Left kidney (tissue), 2 donors: ENCODE results near the gene REEP6. TPM values are rescaled to one million over a fixed set of nuclear protein-coding genes. Genes with fewer than 3 reads are reported as not detected.
"Not testable (repeated sequence)": the region's sequence is repeated elsewhere in the genome, so short reads cannot be mapped to it uniquely, and the experiment has no call there.

Experiments
- DNase-seq: peaks from one replicate; pipeline ENCODE4 v3.0.0-alpha.2; 2013
- polyA plus RNA-seq: library from polyadenylated mRNA; unstranded; fragments of 120-200 nt; gene quantifications from one replicate; pipeline ENCODE4 v1.2.1, GENCODE V29; 2013; ENCODE audit not compliant: insufficient read length

REEP6 gene
- polyA plus RNA-seq, 1 donor: 15.7 TPM

DNA sequence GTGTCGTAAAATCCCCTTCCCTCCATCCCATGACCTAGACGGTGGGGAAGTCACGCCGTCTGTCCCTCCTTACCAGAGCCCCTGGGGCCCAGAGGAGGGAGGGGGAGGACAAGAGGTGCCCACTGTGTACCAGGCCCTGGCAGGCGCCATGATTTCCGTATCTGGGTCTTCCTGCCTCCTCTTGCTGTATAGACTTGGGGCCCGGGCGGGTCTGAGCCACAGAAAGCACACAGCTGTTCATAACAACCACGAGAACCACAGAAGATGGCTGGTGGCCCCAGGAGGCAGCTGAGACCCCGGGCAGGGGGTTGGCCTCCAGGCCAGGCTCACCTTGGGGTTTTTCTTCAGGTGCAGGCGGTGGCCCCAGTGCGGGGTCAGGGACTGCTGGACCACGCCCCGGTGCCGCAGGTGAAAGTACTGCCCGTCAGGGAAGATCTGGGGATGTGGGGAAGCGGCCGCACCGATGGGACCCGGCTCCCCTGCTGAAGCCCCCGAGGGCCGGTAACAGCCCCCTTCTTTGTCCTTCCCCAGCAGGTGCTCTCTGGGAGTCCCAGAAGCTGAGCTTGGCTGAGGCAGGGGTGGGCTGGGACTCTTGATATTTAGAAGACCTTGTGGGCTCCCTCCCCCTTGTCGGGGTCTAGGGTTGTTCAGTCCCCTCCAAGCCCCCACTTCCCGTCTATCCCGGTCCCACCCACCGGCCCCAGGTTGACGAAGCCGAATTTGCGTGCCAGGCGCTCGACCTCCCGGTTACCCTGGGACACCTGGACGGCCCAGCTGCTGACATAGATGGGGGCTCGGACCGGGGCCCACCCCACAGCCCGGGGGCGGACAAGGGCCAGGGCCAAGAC, 1.3 kb upstream of the REEP6 start:
- no peak for DNase-seq

DNA sequence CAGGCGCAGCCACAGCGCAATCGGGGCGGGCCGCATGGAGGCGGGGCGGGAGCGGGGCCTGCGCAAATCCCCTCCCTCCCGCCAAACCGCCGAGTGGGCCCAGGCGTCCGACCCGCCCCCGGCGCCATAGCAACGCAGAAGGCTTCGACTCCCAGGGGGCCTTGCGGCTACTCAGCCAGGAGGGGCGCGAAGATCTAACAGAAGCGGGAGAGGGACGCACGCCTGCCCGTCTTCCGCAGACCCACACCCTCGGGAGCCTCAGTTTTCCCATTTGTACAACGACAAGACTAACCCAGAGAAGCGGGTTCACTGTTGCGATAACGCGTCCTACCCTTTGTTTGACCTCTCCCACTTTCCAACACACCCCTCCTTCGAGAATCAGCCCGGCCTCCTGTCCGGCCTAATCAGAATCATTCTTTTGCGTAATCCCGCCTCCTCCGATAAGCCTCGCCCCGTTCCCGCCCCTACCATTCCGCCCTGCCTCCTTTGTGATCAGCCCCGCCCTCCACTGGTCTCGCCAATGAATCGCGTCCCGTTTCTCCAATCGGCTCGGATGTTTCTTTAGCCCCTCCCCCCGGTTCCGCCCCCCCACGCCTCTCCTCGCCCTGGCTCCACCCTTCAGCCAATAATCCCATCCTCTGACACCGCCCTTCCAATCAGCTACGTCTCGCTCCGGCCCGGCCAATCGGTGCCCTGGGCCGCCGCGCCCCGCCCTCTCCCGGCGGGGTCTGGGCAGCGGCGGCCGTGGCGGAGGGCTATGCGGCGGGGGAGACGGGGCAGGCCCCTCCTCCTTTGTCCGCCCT, 469 bp upstream of the REEP6 start, which contains the start of gene PCSK4:
PCSK4 (minus strand) TSS at position 40 of the 803 bp plus-strand sequence; CDS start at position 36, 4 bp downstream.
- DNase-seq: peak; percentile 99

DNA sequence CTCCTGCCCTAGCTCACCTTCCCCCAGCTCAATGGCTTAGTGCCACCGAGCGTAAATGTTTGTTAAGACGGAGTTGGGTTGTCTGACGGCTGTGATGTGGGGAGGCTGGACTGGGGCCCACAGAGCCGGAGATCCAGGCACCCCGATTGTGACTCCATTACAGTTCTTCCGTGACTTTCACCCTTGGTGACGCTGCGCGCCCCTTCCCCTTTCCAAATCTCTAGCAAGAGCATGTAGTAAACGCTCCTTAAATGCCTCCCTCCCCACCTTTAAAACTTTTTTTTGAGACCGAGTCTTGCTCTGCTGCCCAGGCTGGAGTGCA, 829 bp downstream of the REEP6 start:
- no peak for DNase-seq

DNA sequence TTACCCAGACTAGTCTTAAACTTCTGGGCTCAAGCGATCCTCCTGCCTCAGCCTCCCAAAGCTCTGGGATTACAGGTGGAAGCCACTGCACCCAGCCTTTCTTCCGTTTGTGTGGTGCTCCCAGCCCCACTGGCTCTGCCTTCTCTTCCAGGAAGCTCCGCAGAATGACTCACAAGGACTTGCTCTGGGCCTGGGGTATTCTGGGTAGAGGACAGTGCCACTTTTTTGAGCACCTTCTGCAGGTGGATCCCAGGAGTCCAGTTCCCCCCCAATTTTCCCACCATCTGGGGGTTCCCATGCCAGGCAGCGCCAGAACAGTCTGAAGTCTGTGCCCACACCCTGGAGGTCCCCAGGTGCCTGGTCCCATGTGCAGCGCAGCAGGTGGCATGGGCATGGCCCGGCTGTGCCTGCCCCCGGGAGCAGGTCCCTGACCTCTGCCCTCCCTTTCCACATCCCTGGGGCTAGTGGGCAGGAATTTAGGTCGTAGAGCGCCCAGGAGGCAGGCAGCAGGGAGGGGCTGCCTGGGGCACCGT, 1.6 kb downstream of the REEP6 start:
- DNase-seq: no peak

DNA sequence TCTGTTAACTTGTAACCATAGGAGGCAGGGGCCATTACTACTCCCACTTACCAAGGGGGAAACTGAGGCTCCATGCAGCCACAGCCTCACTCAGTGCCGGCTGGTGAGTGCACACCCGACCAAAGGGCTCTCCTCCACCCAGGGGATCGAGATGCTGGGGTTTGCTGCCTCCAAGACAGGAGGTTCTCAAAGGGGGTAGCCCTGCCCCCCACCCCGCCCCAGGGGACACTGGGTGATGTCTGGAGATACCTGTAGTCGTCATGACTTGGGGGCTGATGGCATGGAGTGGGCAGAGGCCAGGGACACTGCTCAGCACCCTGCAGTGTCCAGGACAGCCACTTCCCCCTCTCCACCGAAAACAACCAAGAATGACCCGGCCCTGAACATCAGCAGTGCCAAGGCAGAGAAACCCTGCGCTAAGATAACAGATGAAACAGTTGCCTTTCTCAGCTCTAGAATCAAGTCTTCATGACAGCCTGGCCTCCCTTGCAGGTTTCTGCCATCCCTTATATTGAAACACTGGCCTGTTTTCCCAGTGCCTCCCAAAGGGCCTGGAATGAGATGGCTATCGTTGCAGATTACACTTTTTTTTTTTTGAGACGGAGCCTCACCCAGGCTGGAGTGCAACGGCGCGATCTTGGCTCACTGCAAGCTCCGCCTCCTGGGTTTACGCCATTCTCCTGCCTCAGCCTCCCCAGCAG, 3.3 kb downstream of the REEP6 start:
- DNase-seq: no peak

DNA sequence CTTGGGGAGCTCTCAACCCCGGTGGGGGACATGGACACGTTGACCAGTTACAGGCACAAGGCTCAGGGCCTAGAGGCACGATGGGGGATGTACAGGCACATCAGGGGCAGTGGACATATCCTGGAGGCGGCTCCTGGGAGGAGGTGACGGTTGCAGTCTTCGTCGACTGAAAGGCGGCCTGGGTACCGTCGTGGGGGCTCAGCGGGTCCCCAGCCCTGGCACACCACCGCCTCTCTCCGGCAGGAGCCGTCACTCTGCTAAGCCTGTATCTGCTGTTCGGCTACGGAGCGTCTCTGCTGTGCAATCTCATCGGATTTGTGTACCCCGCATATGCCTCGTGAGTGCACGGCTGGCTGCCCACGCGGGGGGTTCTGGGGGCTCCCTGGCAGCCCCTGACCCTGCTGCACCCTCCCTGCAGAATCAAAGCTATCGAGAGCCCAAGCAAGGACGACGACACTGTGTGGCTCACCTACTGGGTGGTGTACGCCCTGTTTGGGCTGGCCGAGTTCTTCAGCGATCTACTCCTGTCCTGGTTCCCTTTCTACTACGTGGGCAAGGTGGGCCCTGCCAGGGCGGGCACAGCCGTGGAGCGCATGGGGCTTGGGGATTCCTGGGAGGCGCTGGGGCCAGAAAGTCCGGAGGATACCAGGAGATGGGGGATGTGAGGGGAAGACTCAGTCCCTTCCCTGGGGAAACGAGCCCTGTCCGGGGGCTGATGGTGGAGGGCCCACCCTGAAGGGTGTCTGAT, 4.2 kb downstream of the REEP6 start:
- DNase-seq: no peak

DNA sequence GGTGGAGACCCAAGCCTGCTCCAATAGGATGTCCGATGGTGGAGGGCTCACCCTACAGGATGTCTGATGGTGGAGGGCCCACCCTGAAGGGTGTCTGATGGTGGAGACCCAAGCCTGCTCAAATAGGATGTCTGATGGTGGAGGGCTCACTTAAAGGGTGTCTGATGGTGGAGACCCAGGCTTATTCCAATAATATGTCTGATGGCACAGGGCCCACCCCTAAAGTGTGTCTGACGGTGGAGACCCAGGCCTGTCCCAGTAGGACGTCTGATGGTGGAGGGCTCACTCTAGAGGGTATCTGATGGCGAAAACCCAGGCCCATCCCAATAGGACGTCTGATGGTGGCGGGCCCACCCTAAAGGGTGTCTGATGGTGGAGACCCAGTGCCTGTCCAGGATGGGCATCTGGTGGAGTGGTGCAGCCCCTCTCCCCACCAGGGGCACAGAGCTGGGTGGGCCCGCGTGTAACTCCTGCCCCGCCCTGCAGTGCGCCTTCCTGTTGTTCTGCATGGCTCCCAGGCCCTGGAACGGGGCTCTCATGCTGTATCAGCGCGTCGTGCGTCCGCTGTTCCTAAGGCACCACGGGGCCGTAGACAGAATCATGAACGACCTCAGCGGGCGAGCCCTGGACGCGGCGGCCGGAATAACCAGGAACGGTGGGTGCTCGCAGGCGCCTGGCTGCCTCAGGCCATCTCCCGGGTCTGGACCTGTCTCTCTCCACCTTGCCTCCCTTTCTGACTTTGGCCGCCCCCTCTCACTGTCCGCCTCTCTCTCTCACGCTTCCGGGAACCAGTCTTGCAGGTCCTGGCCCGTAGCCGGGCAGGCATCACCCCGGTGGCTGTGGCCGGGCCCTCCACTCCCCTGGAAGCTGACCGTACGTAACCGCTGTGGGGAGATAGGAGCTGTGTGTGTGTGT, 5.1 kb downstream of the REEP6 start:
- DNase-seq: no peak

DNA sequence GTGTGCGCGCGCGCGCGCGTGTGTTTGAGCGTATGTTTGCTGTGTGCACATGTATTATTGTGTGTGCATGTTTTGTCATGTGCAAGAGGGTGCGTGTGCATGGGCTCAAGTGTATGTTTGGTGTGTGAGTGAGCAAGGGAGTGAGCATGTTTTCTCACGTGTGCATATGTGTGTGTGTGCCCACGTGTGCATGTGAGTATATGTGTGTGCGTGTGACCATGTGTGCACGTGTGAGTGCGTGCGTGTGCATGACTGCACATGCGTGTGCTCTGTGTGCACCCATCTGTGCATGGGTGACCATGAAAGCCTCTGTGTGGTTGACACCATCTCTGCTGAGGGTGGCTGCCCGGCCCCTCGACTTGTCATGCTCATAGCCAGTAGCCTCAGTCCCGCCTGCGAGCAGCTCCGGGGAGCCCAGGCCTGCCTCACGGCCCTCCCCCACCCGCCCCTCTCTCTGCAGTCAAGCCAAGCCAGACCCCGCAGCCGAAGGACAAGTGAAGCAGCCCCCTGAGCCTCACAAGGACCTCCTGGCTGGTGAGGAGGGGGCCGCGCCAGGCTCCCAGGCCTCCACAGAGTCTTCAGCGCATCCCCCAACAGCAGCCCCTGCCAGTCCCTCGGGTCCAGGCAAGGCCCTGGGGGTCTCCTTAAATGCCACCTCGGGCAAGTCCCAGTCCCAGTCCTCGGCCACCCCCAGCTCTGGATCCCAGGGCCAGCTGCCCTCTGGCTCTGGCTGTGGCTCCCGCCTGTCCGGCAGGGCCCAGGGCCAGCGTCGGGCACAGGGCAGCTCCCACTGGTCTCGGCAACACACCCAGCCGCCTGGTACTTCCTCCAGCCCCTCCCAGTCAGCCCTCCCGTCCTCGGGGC, 6.0 kb downstream of the REEP6 start:
- DNase-seq: no peak

DNA sequence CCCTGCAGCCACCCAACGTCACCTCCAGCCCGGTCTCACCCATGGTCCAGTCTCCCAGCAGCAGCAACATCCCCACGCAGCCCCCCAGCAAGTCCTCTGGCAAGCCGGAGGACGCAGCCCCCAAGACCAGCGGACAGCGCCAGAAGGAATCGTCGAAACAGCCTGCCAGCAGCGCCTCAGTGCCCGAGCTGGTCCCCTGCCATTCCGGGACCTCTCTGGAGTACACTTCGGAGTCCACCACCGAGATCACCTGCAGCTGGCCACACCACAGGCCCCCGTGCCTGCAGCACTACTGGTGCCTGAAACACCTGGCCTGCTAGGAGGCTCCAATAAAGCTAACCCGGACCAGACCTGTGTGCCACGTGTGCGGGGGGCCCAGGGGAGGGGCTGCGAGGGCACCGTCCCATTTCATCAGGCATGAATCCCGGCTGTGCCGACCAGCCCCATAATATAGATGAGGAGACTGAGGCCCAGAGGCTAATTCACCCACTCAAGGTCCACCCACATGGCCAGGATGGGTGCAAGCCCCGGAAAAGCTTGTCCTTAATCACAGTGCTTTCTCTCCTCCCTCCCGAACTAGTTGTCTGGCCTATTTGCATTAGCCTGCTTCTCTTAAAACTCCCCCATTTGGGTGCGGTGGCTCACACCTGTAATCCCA, 6.7 kb downstream of the REEP6 start:
- no peak for DNase-seq

DNA sequence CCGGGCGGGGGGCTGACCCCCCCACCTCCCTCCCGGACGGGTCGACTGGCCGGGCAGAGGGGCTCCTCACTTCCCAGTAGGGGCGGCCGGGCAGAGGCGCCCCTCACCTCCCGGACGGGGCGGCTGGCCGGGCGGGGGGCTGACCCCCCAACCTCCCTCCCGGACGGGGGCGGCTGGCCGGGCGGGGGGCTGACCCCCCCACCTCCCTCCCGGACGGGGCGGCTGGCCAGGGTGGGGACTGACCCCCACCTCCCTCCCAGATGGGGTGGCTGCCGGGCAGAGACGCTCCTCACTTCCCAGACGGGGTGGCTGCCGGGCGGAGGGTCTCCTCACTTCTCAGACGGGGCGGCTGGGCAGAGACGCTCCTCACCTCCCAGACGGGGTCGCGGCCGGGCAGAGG, 8.2 kb downstream of the REEP6 start:
- not testable (repeated sequence) for DNase-seq

DNA sequence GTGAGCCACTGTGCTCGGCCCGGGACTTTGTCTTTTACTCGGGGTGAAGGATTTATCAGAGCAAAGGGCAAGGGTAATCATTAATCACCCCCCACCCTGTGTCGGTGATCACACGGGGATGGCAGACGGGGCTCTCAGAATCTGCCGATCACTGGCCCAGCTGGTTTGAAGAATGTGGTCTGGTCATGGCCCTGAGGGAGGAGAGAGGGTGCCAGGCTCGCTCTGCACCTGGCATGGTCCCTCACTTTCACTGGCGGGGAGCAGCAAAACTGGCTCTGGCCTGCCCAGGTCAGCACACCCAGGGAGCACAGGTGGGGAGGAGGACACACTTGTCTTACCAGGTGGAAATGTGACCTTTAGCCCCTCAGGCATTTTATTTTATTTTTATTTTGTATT, 10.2 kb downstream of the REEP6 start:
- no peak for DNase-seq

DNA sequence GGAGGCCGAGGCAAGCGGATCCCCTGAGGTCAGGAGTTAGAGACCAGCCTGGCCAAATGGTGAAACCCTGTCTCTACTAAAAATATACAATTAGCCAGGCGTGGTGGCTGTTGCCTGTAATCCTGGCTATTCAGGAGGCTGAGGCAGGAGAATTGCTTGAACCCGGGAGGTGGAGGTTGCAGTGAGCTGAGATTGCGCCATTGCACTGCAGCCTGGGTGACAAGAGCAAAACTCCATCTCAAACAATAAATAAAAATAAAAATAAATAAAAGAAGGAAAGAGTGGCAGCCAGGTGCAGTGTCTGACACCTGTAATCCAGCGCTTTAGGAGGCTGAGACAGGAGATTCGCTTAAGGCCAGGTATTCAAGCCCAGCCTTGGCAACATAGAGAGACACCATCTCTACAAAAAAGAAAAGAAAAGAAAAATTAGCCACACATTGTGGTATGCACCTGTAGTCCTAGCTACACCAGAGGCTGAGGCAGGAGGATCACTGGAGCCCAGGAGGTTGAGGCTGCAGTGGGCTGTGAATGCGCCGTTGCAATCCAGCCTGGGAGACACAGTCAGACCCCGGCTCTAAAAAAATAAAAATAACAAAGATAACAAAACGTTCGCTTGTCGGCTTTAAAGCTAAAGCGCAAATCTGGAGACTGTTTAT, 11.6 kb downstream of the REEP6 start:
- DNase-seq: no peak

DNA sequence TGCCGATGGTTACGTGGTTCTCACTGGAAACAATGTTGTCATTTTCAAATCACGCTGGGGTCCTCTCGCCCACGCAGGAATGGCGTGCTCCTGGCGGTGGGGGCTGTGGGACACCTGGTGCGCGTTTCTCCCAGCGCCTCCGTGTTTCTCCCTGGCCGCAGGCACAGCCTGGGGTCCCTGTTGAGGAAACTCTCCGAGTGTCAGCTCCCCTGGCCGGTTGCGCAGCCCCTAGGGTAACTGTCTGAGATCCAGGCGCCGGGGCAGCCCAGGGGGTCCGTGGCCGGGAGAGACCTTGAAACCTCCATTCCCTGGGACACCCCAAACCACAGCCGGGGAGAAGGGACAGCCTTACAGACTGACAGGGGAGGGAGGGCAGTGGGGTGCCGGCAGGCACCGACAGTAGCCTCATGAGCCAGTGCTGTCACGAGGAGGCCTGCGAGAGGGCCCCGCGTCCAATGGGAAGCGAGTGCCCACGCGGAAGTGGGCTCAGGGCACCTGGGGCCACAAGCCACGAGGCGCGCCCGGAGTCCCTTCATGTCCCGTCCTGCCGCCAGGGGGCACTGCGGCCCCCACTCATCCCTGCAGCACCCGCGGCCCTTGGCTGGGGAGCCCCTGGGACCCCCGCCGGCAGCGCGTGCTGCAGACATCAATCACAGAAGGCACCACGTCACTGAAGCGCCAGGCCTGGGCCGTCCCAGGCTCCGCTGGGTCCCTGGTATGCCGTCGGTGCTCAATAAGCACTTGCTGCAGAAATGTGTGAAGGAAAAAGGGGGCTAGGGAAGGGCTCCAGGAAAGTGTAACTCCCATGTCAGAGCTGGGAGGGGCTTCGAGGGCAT, 12.3 kb downstream of the REEP6 start:
- no peak for DNase-seq

DNA sequence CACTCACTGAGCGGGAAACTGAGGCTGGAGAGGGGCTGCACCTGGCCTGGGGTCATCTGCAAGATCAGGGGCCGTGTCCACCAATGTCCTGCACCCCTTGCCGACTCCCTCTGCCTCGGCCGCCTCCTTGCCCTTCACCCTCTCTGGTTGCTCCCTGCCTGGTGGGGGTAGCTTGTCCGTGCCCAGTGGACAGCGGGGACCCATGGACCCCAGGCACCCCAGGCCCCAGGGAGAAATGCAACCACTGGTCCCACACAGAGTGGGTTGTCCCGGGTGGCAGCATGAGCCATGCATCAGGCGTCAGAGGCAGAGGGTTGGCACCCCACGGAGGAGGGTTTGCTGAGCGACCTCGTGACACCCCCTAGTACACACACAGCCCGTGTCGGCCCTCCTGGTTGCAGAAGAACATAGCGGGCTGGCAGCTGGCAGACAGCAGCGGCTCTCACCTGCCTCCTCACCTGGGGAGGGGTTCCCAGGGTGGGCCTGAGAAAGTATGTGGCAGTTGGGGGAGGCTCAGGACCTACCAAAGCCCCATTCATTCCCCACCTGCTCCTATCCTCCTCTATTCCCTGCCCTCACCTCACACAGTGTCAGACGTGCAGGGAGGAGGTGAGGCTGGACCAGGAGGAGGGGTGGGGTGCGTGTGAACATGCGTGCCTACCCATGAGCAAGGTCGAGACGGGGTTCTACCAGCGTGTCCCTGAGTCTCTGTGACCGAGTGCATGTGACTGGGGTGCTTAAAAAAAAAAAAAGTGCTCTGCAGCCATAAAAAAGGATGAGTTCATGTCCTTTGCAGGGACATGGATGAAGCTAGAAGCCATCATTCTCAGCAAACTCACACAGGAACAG, 13.2 kb downstream of the REEP6 start:
- DNase-seq: no peak

DNA sequence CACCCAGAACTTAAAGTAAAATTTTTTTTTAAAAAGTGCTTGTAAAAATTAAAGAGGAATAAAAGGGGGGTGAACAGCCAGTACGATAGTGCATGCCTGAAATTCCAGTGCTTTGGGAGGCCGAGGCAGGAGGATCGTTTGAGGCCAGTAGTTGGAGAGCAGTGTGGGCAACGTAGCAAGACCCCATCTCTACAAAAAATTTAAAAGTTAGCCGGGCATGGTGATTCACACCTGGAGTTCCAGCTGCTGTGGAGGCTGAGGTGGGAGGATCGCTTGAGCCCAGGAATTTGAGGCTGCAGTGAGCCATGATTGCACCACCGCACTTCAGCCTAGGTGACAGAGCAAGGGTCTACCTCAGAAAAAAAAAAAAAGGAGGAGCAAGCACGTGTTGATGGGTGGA, 14.0 kb downstream of the REEP6 start:
- no peak for DNase-seq
